ENCODE data around the gene MRPL39.
A peak's percentile ranks its signal among the peaks of the same experiment; 100 is the strongest.

MRPL39 gene

GRCh38 chr21:25614441-25614840 is 7.2 kb upstream of the MRPL39 start:
- DNase-seq (ENCODE audit: low read depth), result no peak

GRCh38 chr21:25608044-25608737 is 910 bp upstream of the MRPL39 start:
- DNase-seq (ENCODE audit: low read depth), result peak; percentile 45

- no peak for DNase-seq (ENCODE audit: low read depth)
Measured at GRCh38 chr21:25589887-25590286, 17.4 kb downstream of the MRPL39 start.

GRCh38 chr21:25586791-25587190 is 20.5 kb downstream of the MRPL39 start:
- no peak for DNase-seq (ENCODE audit: low read depth)

- DNase-seq (ENCODE audit: low read depth), result no peak
Measured at GRCh38 chr21:25586326-25586725, 21.0 kb downstream of the MRPL39 start.

- DNase-seq (ENCODE audit: low read depth), result no peak
Measured at GRCh38 chr21:25584833-25585676, 22.2 kb downstream of the MRPL39 start.

GRCh38 chr21:25583370-25584130 is 23.7 kb downstream of the MRPL39 start:
- DNase-seq (ENCODE audit: low read depth), result no peak

GRCh38 chr21:25582888-25583287 is 24.4 kb downstream of the MRPL39 start:
- DNase-seq (ENCODE audit: low read depth), result no peak

- no peak for DNase-seq (ENCODE audit: low read depth)
Measured at GRCh38 chr21:25582164-25582790, 25.0 kb downstream of the MRPL39 start.

GRCh38 chr21:25581582-25581981 is 25.7 kb downstream of the MRPL39 start:
- DNase-seq (ENCODE audit: low read depth), result no peak

- DNase-seq (ENCODE audit: low read depth), result no peak
Measured at GRCh38 chr21:25580912-25581260, 26.4 kb downstream of the MRPL39 start.

GRCh38 chr21:25579226-25580013 is 27.9 kb downstream of the MRPL39 start:
- DNase-seq (ENCODE audit: low read depth), result no peak

- DNase-seq (ENCODE audit: low read depth), result no peak
Measured at GRCh38 chr21:25578056-25578961, 29.0 kb downstream of the MRPL39 start.

- no peak for DNase-seq (ENCODE audit: low read depth)
Measured at GRCh38 chr21:25577424-25578055, 29.7 kb downstream of the MRPL39 start.

- DNase-seq (ENCODE audit: low read depth), result peak; percentile 61
Measured at GRCh38 chr21:25573409-25574206, 33.7 kb downstream of the MRPL39 start.

- DNase-seq (ENCODE audit: low read depth), result no peak
Measured at GRCh38 chr21:25572861-25573310, 34.4 kb downstream of the MRPL39 start.

- DNase-seq (ENCODE audit: low read depth), result no peak
Measured at GRCh38 chr21:25571726-25572121, 35.6 kb downstream of the MRPL39 start.

- DNase-seq (ENCODE audit: low read depth), result no peak
Measured at GRCh38 chr21:25569711-25570110, 37.6 kb downstream of the MRPL39 start.

- DNase-seq (ENCODE audit: low read depth), result no peak
Measured at GRCh38 chr21:25569084-25569483, 38.2 kb downstream of the MRPL39 start.
